Fibroblast of upper back skin (primary cell): ENCODE measurements around the gene PPM1G.
"Not testable (repeated sequence)": the region's sequence is repeated elsewhere in the genome, so short reads cannot be mapped to it uniquely, and the experiment has no call there.

Experiments used
- DNase-seq: peaks from one replicate; pipeline ENCODE4 v3.0.0-alpha.2; 2013

PPM1G gene

GRCh38 chr2:27409321-27410073 lies at the start of gene PPM1G:
PPM1G (minus strand) TSS chr2:27409591; CDS start chr2:27409422, 169 bp downstream.
- peak; percentile 89 for DNase-seq

- DNase-seq = no peak
These were observed 44.6 kb upstream of the PPM1G start for GRCh38 chr2:27453968-27454367.

GRCh38 chr2:27451095-27451494 lies 41.7 kb upstream of the PPM1G start:
- DNase-seq = no peak

- no peak for DNase-seq
These were observed 39.0 kb upstream of the PPM1G start for GRCh38 chr2:27448381-27448780.

GRCh38 chr2:27446057-27446456 lies 36.7 kb upstream of the PPM1G start:
- no peak for DNase-seq

- no peak for DNase-seq
These were observed 36.2 kb upstream of the PPM1G start for GRCh38 chr2:27445615-27446014.

- DNase-seq = no peak
These were observed 35.8 kb upstream of the PPM1G start for GRCh38 chr2:27445155-27445554.

GRCh38 chr2:27442920-27443282 lies 33.5 kb upstream of the PPM1G start:
- no peak for DNase-seq

- no peak for DNase-seq
These were observed 32.8 kb upstream of the PPM1G start, which contains the start of gene KRTCAP3 for GRCh38 chr2:27441958-27442919. KRTCAP3 (plus strand) TSS chr2:27442381; CDS start chr2:27442413, 32 bp downstream.

GRCh38 chr2:27441226-27441926 lies 32.0 kb upstream of the PPM1G start:
- no peak for DNase-seq

- no peak for DNase-seq
These were observed 26.2 kb upstream of the PPM1G start for GRCh38 chr2:27435628-27436027.

- peak; percentile 19 for DNase-seq
These were observed 22.0 kb upstream of the PPM1G start for GRCh38 chr2:27431395-27431794.

GRCh38 chr2:27428978-27429541 lies 19.7 kb upstream of the PPM1G start:
- peak; percentile 79 for DNase-seq

- peak; percentile 85 for DNase-seq
These were observed 19.0 kb upstream of the PPM1G start, which contains the start of gene NRBP1 for GRCh38 chr2:27428213-27428977. NRBP1 (plus strand) TSS chr2:27428631; CDS start chr2:27433274, 4,643 bp downstream.

GRCh38 chr2:27427863-27428212 lies 18.4 kb upstream of the PPM1G start:
- DNase-seq = no peak

GRCh38 chr2:27425039-27425438 lies 15.6 kb upstream of the PPM1G start:
- not testable (repeated sequence) for DNase-seq

GRCh38 chr2:27422958-27423357 lies 13.6 kb upstream of the PPM1G start:
- no peak for DNase-seq

GRCh38 chr2:27421660-27422250 lies 12.4 kb upstream of the PPM1G start:
- no peak for DNase-seq

GRCh38 chr2:27420996-27421395 lies 11.6 kb upstream of the PPM1G start:
- DNase-seq = no peak

- no peak for DNase-seq
These were observed 6.8 kb upstream of the PPM1G start for GRCh38 chr2:27416151-27416550.

GRCh38 chr2:27412419-27413152 lies 3.2 kb upstream of the PPM1G start:
- no peak for DNase-seq
